Mesangial cell (primary cell): ENCODE results near the gene OR51M1. TPM values are rescaled to one million over a fixed set of nuclear protein-coding genes. Genes with fewer than 3 reads are reported as not detected.

Experiments
- total RNA-seq: library from RNA; depleted of rRNA; stranded (reverse); fragments of >200 nt; gene quantifications from 2 replicates; pipeline ENCODE4 v1.2.3, GENCODE V29; 2015

Gene OR51M1, protein sequence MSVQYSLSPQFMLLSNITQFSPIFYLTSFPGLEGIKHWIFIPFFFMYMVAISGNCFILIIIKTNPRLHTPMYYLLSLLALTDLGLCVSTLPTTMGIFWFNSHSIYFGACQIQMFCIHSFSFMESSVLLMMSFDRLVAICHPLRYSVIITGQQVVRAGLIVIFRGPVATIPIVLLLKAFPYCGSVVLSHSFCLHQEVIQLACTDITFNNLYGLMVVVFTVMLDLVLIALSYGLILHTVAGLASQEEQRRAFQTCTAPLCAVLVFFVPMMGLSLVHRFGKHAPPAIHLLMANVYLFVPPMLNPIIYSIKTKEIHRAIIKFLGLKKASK
- total RNA-seq: not detected in 2 replicates

GRCh38 chr11:5383576-5383975, at the start of gene OR51M1:
Gene OR51M1 (plus strand): TSS chr11:5383812. CDS start chr11:5389399, 5,587 bp downstream.

GRCh38 chr11:5343474-5344335, 39.9 kb upstream of the OR51M1 start, which contains the start of gene OR51B5:
Gene OR51B5 (minus strand): TSS chr11:5343524. CDS start chr11:5343524, 0 bp downstream.

DNA sequence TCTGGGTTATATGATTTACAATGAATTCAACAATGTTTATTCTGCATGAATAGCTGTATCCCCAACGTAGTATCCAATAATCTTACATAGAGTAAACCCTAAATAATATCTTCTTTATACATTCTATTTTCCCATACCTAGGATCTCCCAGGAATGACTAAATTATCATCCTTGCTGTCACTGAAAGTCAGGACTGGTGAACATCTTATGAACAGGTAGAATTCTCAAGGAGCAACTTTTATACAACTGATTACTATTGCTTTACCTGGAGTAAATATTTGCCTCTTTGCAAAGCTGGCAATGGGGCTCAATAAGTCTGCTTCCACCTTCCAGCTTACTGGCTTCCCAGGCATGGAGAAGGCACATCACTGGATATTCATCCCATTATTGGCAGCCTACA, 32.4 kb upstream of the OR51M1 start, which contains the start of gene OR51B6:
Gene OR51B6, plus strand, starts transcription at position 301 of the 400 bp plus-strand sequence. Its CDS starts 0 bp downstream, at position 301.

GRCh38 chr11:5421811-5422210, 38.2 kb downstream of the OR51M1 start, which contains the start of gene OR51Q1:
Gene OR51Q1 (plus strand): TSS chr11:5422111. CDS start chr11:5422201, 90 bp downstream.

DNA sequence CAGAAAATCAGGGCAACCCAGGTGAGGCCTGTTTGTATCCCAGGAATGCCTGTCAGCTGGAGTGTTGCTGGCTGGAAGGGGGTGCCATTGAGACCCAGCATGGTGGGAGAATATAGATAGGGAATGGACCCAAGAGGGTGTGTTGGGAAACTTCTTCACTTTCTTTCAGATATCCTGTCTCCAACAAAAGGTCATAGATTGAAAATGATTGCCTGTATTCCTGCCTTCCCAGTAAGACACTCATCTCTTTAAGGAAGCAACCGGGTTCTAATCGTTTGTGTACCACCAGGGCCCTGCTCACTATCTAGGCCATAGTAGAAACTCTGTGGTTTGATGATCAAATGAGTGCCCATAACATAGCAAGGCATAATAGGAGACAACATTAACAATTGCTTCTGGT, 57.8 kb downstream of the OR51M1 start, which contains the start of gene OR51I1:
Gene OR51I1, minus strand, starts transcription at position 101 of the 400 bp plus-strand sequence. Its CDS starts 0 bp downstream, at position 101.

Other genes starting within 250 kb of the OR51M1 start
- not detected in 2 replicates for gene OR52A5, start 245.5 kb upstream of the OR51M1 start, total RNA-seq
- not detected in 2 replicates for gene OR52A1, start 229.1 kb upstream of the OR51M1 start, total RNA-seq
- not detected in 2 replicates for gene OR51V1, start 183.1 kb upstream of the OR51M1 start, total RNA-seq
- not detected in 2 replicates for gene HBB, start 156.7 kb upstream of the OR51M1 start, total RNA-seq
- gene HBD, start 149.3 kb upstream of the OR51M1 start, total RNA-seq: not detected in 2 replicates
- not detected in 2 replicates for gene HBG1, start 134.0 kb upstream of the OR51M1 start, total RNA-seq
- not detected in 2 replicates for gene HBG2, start 129.0 kb upstream of the OR51M1 start, total RNA-seq
- not detected in 2 replicates for gene HBE1, start 113.9 kb upstream of the OR51M1 start, total RNA-seq
- gene OR51B4, start 81.9 kb upstream of the OR51M1 start, total RNA-seq: not detected in 2 replicates
- not detected in 2 replicates for gene OR51B2, start 59.5 kb upstream of the OR51M1 start, total RNA-seq
- gene OR51B5, start 40.3 kb upstream of the OR51M1 start, total RNA-seq: not detected in 2 replicates
- gene OR51B6, start 32.3 kb upstream of the OR51M1 start, total RNA-seq: not detected in 2 replicates
- gene OR51Q1, start 38.3 kb downstream of the OR51M1 start, total RNA-seq: not detected in 2 replicates
- not detected in 2 replicates for gene OR51I1, start 57.7 kb downstream of the OR51M1 start, total RNA-seq
- not detected in 2 replicates for gene OR51I2, start 65.5 kb downstream of the OR51M1 start, total RNA-seq
- gene OR52D1, start 104.9 kb downstream of the OR51M1 start, total RNA-seq: not detected in 2 replicates
- not detected in 2 replicates for gene UBQLN3, start 126.1 kb downstream of the OR51M1 start, total RNA-seq
- gene UBQLNL, start 132.9 kb downstream of the OR51M1 start, total RNA-seq: 0.25 TPM in 1 of 2 replicates, not detected in the other
- not detected in 2 replicates for gene OR52H1, start 164.7 kb downstream of the OR51M1 start, total RNA-seq
- not detected in 2 replicates for gene OR52B6, start 197.1 kb downstream of the OR51M1 start, total RNA-seq
- 5.1 and 6.1 TPM in 2 replicates for gene TRIM6, start 212.8 kb downstream of the OR51M1 start, total RNA-seq
- 1.8 and 2.0 TPM in 2 replicates for gene TRIM34, start 241.2 kb downstream of the OR51M1 start, total RNA-seq